Left cardiac atrium (tissue), 4 donors: ENCODE data around the gene LBP. TPM values are rescaled to one million over a fixed set of nuclear protein-coding genes. Genes with fewer than 3 reads are reported as not detected.
"Not testable (repeated sequence)": the region's sequence is repeated elsewhere in the genome, so short reads cannot be mapped to it uniquely, and the experiment has no call there.

Source experiments
- ATAC-seq, 2 donors: fragments of 200-7000 bp; cut with Tn5 transposase; one replicate each; pipeline ENCODE4 v1.9.1; 2020; ENCODE audit warnings: mild to moderate bottlenecking in 2 of 2, moderate library complexity in 2 of 2
- DNase-seq: peaks from one replicate; pipeline ENCODE4 v3.0.0-alpha.2; 2020
- intact Hi-C, 2 donors: fragments of 100-400 bp; cut with DNase I; formaldehyde crosslinking; loops; one replicate each; pipeline versions ENCODE4 v1.14.1 to v1.15.1; 2022 to 2023
- total RNA-seq, 2 donors: library from RNA; stranded (reverse); fragmentation: NEBNext Ultra II Directional; extraction: Animal tissue kit (Norgen Biotek cat#: 25700); gene quantifications; one replicate each; pipeline ENCODE4 v1.2.1, GENCODE V29; 2021
- donor health status: DM: no; HTN: yes; CAD: no.
- donor health status: DM: no; HTN: yes; CAD: no; lungs with severe emphysema.
- donor health status: DM: yes; HTN: yes; CAD: no.
- donor health status: Dilated cardiomyopathy.

Gene LBP
- total RNA-seq, 2 donors from 2014 or later = 9.0 to 14.5 TPM

DNA sequence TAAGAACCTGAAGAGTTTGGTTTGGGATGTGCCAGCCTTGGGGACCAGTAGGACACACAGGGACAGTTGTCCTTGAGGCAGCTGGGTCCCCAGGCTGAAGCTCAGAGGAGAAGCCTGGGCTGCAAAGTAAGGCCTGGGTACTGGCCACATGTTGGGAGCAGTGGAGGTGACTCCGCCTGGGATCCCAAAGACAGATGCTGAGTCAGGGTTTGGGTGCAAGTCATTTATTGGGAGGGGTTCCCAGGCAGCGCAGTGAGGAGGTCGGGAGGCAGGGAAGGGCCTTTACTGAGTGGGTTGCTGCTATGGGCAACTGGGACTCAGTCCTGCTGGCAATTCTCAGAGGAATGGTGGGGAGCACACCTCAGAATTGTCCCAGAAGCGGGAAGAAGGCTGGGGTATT lies 29.9 kb upstream of the LBP start:
- DNase-seq = no peak
- intact Hi-C loops = no loop called here
- ATAC-seq = no peak

DNA sequence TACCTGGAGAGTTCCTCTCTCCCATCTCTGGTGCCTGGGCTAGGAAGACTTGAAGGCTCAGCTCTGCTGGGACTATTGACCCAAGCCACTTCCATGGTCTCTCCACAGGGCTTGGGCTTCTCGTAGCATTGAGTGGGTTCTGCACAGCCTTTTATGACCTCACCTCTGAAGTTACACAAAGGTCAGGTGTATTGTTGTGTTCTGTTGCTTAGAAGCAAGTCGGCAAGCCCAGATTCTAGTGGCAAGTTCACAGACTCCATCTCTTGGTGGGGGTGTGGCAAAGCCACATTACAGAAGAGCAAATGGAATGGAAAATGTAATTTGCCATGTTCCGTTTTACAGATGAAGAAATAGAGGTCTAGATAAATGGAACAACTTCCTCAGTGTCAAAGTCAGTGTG lies 28.9 kb upstream of the LBP start:
- ATAC-seq = no peak
- intact Hi-C loops = no loop called here
- DNase-seq = no peak

DNA sequence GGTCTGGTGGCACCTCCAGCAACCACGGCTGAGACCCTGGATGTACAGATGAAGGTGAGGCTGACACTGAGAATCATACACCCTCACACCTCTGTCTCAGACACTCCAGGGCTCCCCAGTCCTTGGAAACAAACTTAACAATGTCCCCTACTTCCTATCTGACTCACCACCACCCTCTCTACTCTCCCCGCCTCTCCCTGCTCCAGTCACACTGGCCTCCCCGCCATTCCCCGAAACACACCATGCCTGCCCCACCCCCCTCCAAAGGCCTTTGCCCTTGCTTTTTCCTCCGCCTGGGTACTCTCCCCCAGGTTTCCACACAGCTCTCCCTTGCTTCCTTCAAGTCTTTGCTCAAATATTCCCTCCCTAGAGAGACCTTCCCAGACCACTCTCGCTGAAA lies 26.1 kb upstream of the LBP start:
- DNase-seq (no peak), ATAC-seq (no peak)
- intact Hi-C loops = loop anchor here (5.0 to 10.0 kb wide), 4 partner anchors 83 to 755 kb away; no protein-coding TSS in a partner anchor

DNA sequence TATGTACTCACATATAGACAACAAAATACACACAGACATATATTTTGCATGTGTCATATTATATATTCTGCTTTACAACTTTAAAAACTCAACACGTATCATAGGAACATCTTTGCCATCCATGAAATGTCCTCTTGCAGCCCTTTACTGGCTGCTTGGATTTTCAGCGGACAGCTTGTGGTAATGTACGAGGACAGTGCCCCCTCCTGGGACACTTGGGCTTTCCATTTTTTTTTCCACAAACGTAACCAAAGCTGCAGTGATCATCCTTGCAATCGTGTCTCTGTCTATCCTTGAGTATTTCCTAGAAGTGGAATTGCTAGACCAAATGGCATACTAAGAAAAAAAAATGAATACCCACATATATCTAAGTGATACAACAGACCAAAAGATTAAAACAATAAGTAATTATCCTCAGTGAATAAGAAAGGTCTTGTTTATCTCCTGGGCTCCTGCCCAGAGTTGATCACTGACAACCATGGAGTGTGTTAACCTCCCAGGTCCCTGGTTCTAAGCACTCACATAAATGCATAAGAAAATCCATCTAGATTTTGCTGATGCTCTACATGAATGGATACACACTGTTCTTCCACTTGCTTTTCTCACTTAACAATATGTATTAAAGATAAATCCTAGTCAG lies 24.2 kb upstream of the LBP start:
- DNase-seq (peak; percentile 54), ATAC-seq (peak; percentile 70 to 72)
- intact Hi-C loops = loop anchor here (5.0 to 10.0 kb wide), 4 partner anchors 85 to 757 kb away; no protein-coding TSS in a partner anchor

DNA sequence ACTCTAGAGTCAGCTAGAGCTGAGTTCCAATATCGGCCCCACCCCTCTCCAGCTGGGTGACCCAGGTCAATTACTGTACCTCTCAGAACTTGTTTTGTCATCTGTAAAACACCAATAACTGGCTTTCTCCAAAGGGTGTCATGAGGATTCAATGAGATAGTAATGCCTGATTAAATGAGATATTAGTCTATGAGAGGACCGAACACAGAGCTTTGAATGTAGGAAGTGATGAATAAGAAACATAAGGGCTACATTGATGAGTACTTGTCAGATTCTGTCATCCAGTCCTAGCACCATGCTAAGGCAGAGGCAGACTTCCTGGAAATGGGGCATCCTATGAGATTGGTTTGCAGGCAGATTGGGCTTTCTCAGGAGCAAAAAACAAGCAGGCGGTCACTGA lies 22.1 kb upstream of the LBP start:
- DNase-seq (no peak), ATAC-seq (no peak)
- intact Hi-C loops = loop anchor here (5.0 to 10.0 kb wide), 4 partner anchors 87 to 759 kb away; no protein-coding TSS in a partner anchor

DNA sequence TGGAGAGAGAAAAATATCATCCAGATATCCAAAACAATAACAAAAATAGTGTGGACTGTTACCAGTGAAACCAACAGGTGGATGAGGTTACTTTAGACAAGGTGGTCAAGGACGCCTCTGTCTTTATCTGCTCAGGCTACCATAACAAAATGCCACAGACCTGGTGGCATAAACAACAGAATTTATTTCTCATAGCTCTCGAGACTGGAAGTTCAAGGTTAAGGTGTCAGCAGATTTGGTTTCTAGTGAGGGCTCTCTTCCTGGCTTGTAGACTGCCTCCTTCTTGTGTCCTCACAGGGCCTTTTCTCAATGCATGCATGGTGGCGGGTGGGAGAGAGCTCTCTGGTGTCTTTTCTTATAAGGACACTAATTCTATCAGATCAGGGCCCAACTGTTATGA lies 21.1 kb upstream of the LBP start:
- intact Hi-C loops = loop anchor here in 1 of 2 donors (10.0 kb wide), 1 partner anchor 760 kb away; no protein-coding TSS in a partner anchor
- ATAC-seq (no peak), DNase-seq (no peak)

DNA sequence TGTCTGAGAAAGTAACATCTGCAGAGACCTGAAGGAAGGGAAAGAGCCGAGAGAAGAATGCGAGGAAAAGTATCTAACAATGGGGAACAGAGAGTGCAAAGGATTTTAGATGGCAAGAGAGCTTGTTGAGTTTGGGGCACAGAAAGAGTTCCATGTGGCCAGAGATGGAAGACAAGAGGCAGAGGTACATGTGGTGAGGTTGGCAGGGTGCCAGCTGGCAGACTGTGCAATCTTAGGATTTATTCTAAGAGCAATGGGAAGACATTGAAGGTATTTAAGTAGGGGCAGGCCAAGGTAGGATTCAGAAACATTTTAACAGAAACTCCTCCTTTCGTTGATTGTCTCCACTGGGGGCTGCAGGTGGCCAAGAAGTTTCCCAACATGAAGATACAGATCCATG lies 20.4 kb upstream of the LBP start:
- no peak for DNase-seq
- intact Hi-C loops = loop anchor here in 1 of 2 donors (10.0 kb wide), 1 partner anchor 761 kb away; no protein-coding TSS in a partner anchor
- no peak for ATAC-seq

DNA sequence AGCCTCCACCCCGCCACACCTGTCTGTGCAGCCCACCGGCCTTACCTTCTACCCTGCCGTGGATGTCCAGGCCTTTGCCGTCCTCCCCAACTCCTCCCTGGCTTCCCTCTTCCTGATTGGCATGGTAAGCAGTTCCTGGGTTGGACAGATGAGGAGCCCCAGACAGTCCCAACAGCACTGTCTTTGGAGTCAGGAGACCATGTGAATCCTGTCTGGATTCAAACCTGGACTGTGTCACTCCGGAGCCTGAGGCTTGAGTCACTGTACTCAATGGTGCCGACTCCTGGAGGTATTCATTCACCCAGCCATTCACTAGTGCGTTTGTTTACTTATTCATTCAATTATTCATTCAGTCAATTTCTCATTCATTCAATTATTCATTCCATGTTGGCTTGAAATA lies 20.0 kb upstream of the LBP start:
- no peak for ATAC-seq
- DNase-seq = no peak
- intact Hi-C loops = loop anchor here in 1 of 2 donors (10.0 kb wide), 1 partner anchor 762 kb away; no protein-coding TSS in a partner anchor

DNA sequence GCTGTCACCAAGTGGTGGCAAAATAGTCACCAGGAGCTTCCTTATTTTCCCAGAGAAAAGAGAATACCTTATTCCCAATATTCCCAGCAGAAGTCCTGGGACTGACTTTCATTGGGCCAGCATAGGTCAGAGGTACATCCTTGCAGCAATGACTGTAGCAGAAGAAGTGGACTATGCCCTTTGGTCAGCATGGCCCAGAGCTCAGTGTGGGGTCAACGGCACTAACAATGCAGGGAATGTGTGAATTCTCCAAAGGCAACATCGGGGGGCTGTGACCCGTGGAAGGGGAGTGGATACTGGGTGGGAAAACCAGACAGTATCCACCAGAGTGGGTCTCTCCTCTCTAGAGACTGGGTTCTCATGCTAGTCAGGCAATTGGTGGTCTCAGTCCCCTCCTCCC lies 15.6 kb upstream of the LBP start:
- no peak for ATAC-seq
- intact Hi-C loops = loop anchor here in 1 of 2 donors (10.0 kb wide), 1 partner anchor 74 kb away; no protein-coding TSS in a partner anchor

DNA sequence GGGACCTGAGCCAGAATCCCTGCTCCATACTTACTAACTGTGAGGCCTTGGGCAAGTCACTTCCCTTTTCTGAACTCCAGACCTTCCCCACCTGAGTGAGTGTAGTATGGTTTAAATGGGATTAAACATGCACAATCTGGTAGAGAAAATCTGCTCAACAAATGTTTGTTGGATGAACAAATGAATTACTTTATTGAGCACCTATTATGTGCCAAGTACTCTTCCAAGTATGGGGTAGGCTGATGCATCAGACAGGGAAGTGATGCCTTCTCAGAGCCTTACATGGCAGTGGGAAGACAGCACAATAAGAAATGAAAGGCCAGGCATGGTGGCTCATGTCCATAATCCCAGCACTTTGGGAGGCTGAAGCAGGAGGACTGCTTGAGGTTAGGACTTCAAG lies 15.0 kb upstream of the LBP start:
- DNase-seq (no peak), ATAC-seq (no peak)
- intact Hi-C loops = loop anchor here in 1 of 2 donors (10.0 kb wide), 1 partner anchor 74 kb away; no protein-coding TSS in a partner anchor

More for the DNA sequence above, 15.6 kb upstream of the LBP start:
- DNase-seq = no peak

DNA sequence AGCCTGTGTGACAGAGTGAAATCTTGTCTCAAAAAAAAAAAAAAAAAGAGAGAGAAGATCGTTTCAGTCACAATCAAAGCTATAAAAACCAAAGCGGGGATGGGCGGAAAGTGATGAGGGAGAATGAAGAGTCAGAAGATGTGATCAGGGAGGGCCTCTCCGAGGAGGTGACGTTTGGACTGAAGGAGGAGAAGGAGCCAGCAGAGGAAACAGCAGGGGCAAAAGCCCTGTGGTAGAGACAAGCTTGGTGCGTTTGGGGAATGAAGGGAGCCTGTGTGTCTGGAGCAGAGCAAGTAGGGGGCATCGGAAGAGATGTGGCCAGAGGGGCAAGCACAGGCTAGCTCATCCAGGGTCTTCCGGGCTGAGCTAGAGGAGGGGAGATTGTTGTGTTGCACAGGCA lies 14.5 kb upstream of the LBP start:
- intact Hi-C loops = loop anchor here in 1 of 2 donors (10.0 kb wide), 1 partner anchor 73 kb away; no protein-coding TSS in a partner anchor
- DNase-seq (no peak), ATAC-seq (no peak)

DNA sequence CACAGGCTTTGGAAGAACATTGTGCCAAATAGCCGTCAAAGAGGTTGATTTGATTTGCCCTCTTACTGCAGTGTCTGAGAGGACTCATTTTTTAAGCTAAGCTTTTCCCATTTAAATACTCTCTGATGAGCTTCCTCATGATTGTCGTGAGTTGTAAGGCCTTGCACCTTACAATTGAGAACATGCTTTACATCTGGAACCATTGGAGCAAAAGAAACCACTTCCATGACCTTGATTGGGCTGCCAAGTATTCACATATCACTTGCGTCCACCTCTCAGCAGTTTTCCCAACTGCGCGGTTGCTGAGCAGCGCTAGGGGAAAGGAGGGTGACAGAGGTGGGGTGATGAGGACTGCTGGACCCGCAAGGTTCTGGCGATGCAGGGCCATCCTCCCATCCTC lies 12.3 kb upstream of the LBP start:
- no peak for ATAC-seq
- intact Hi-C loops = loop anchor here in 1 of 2 donors (10.0 kb wide), 1 partner anchor 71 kb away; no protein-coding TSS in a partner anchor
- DNase-seq = no peak

DNA sequence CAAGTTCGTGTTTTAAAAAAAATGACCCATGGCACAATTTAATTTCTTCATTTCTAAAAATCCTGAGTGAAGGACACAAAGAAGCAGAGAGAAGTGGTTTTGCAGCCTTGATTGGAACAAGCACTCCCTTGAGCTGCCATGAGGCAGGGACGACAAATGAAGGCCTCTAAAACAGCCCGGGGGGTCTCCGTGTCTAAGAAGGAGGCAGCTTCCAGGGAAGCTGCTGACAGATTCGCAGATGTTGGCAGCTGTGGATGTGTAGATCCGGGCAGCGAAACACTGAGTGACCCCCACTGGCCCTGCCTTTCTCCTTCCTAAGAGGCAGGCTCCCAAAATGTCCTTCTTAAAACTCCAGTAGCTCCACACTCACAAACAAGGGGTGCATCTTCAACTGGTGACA lies 9.6 kb upstream of the LBP start:
- no peak for DNase-seq
- intact Hi-C loops = loop anchor here in 1 of 2 donors (10.0 kb wide), 1 partner anchor 68 kb away; no protein-coding TSS in a partner anchor
- no peak for ATAC-seq

DNA sequence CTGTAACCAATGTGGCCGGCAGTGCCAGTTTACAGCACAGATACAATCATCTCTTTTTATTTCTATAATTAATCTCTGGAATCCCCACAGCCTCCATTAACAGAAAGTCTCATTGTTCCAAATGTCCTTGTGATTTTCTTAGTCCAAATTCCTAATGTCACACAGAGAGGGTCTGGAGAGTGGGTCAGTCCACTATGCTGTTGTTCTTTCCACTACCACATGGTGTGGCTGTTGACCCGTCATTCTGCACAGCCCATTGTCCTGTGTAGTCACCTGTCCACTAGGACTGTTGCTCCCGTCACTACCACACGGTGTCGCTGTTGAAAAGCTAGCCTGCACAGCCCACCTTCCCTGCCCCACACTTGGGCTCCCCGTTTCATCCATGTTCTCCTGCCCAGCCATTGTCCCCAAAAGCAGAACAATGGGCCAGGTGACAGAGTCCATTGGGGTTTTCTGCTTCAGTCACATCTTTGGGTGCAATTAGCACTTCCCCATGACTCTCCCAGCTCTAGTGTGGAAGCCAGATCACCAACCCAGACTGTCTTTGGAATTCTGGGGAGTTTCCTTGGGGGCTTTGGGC lies 8.6 kb upstream of the LBP start:
- peak in 1 of 2 donors; percentile 57 for ATAC-seq
- intact Hi-C loops = loop anchor here in 1 of 2 donors (10.0 kb wide), 1 partner anchor 67 kb away; no protein-coding TSS in a partner anchor
- DNase-seq = peak; percentile 38

DNA sequence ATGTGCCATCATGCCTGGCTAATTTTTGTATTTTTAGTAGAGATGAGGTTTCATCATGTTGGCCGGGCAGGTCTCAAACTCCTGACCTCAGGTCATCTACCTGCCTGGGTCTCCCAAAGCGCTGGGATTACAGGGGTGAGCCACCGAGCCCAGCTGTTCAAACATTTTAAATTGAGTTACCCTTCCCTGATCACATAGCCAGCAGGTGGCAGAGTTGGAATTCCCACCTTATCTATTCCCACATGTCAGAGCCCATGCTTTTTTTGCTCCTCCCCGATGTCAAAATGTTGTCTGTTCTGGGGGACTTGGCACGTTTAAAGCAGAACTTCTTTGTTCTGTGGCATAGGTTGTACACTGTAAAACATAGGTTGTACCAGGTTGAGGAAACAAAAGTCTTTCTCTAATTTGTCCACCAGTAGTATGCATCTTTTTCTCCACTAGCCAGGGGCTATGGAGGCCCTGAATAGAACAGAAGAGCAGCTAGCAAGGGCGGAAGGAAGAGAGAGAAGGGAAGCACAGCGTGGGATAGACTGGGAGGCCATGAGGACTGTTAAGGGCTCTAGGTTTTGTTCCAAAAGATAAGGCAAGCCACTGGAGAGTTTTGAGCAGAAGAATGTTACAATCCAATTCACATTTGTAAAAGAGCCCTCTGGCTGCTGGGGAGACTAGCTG lies 7.3 kb upstream of the LBP start:
- intact Hi-C loops = loop anchor here in 1 of 2 donors (10.0 kb wide), 1 partner anchor 66 kb away; no protein-coding TSS in a partner anchor
- DNase-seq (no peak), ATAC-seq (peak; percentile 46 to 48)

DNA sequence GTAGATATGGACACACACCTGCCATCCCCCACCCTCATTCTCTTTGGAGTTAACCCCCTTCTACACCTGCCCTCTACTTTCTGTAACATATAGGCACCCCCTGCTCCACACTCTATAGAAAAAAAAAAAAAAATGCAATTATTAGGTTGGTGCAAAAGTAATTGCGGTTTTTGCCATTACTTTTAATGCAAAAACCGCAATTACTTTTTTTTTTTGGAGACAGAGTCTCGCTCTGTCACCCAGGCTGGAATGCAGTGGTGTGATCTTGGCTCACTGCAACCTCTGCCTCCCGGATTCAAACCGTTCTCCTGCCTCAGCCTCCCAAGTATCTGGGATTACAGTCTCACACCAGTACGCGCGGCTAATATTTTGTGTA lies 6.8 kb upstream of the LBP start:
- intact Hi-C loops = loop anchor here in 1 of 2 donors (10.0 kb wide), 1 partner anchor 65 kb away; no protein-coding TSS in a partner anchor
- not testable (repeated sequence) for DNase-seq

DNA sequence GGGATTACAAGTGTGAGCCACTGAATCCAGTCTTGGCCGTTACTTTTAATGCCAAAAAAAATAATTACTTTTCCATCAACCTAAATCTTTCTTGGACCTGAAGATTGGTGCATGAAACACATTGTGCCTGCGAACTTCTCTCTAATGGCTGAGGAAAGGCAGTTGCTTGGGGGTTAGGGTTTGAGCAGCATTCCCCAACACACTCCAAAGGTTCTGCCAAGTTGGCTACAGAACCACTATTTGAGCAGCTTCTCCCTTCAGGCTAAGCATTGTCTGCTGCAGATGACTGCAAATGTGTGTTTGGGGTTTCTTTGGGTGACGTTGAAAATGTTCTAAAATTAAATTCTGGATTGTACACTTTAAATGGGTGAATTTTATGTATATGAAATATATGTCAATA lies 6.3 kb upstream of the LBP start:
- peak in 1 of 2 donors; percentile 50 for ATAC-seq
- intact Hi-C loops = loop anchor here in 1 of 2 donors (10.0 kb wide), 1 partner anchor 65 kb away; no protein-coding TSS in a partner anchor
- no peak for DNase-seq

More for the DNA sequence above, 6.8 kb upstream of the LBP start:
- ATAC-seq = not testable (repeated sequence)

DNA sequence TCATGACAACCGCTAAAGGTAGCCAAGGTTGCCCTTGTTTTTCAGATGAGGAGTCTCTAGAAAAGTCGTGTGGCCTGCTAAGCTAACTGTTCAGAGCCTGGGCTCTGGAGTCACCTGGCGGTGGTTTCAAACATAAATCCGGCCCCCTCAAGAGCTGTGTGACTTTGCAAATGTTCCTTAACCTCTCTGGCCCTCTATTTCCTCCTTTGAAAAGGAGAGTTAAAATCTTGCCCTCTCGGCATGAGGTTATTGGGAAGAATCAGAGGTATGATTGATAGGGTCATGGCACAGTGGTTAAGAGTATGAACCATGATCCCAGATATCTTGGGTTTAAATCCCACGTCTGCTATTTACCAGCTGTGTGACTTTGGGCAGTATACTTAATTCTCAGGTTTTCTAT lies 5.6 kb upstream of the LBP start:
- intact Hi-C loops = no loop called here
- no peak for DNase-seq
- ATAC-seq = no peak

DNA sequence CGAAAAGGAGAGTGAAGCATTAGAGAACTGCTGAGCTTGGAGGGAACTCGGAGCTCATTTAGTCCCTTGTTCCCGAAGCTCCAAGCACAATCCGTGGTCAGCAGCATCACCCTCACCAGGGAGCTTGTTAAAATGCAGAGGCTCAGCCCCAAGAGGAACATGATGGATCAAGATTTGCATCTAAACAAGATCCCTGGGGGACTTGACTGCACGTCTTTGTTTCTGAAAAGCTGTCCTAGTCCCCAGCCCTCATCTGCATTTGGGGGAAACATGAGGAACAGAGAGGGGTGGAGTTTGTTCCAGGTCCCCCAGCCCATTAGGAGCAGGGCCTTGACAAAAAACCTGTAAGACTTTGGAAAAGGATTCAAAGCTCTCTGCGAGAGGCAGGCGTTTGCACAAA lies 4.1 kb upstream of the LBP start:
- DNase-seq = no peak
- intact Hi-C loops = no loop called here
- ATAC-seq = no peak
